Mucosa of descending colon (tissue), 3 donors: Measurements from ENCODE around the gene NT5C3B. TPM values are rescaled to one million over a fixed set of nuclear protein-coding genes. Genes with fewer than 3 reads are reported as not detected.
"Not testable (repeated sequence)": the region's sequence is repeated elsewhere in the genome, so short reads cannot be mapped to it uniquely, and the experiment has no call there.

ENCODE experiments used
- ATAC-seq: fragments of 200-7000 bp; cut with Tn5 transposase; one replicate; pipeline ENCODE4 v1.9.1; 2020; ENCODE audit warnings: mild to moderate bottlenecking, moderate library complexity
- DNase-seq, 3 donors: peaks; one replicate each; pipeline ENCODE4 v3.0.0-alpha.2; 2020
- H3K36me3 ChIP-seq: fragments of 200-600 bp; one replicate; pipeline ENCODE4 v1.8.0; 2021; ENCODE audit warnings: low read depth, mild to moderate bottlenecking
- H3K4me1 ChIP-seq: fragments of 200-600 bp; one replicate; pipeline ENCODE4 v1.8.0; 2021; ENCODE audit warnings: low read depth, mild to moderate bottlenecking
- H3K4me3 ChIP-seq: fragments of 200-600 bp; one replicate; pipeline ENCODE4 v1.8.0; 2021; ENCODE audit warnings: mild to moderate bottlenecking
- H3K9me3 ChIP-seq: fragments of 200-600 bp; one replicate; pipeline ENCODE4 v1.8.0; 2021; ENCODE audit warnings: mild to moderate bottlenecking
- intact Hi-C, 2 donors: fragments of 100-400 bp; cut with DNase I in 1 of 2; cut with micrococcal nuclease in 1 of 2; formaldehyde crosslinking; loops; one replicate each; pipeline versions ENCODE4 v1.11.0 to v1.11.1; 2022; cut with DNase I, micrococcal nuclease
- long read RNA-seq, 2 donors: library from polyadenylated mRNA; unstranded; transcript quantifications; one replicate each; pipeline ENCODE4 v2.0.0, GENCODE V29; 2019 to 2021
- total RNA-seq, 3 donors: library from RNA; stranded (reverse); fragmentation: NEBNext Ultra II Directional in 2 of 3; extraction: Animal tissue kit (Norgen Biotek cat#: 25700) in 2 of 3; gene quantifications; one replicate each; pipeline versions ENCODE4 v1.2.1 to v1.2.4, GENCODE V29; 2021 to 2023
- TF ChIP-seq, protein P1 (sequence below): fragments of 200-600 bp; IDR thresholded peaks from one replicate; pipeline ENCODE4 v1.8.0; 2022; ENCODE audit warnings: antibody characterized with exemption, mild to moderate bottlenecking
- donor health status: DM: no; HTN: no; CAD: no; lungs with moderate emphysema.
- donor health status: DM: no; HTN: no; CAD: no.
- donor health status: DM: no; HTN: yes; CAD: no.

The NT5C3B gene
- 10 to 100 TPM; 17.8 to 46.5 (median 19.1) TPM for total RNA-seq
- long read RNA-seq, donor 1, transcript NT5C3B-216 (8 exons, 1,534 nt) = major isoform, 40 of 72 reads
- long read RNA-seq, donor 1, transcript NT5C3B-207 (8 exons, 1,729 nt) = minor isoform, 5 of 72 reads
- long read RNA-seq, donor 1, transcript NT5C3B-203 (9 exons, 975 nt) = minor isoform, 6 of 72 reads
- long read RNA-seq, donor 1, partial matches to known transcripts = 1 of 72 reads
- long read RNA-seq, donor 1, other reads (novel, unspliced or antisense) = 16 of 72 reads
- long read RNA-seq, donor 2, transcript NT5C3B-203 (9 exons, 975 nt) = minor isoform, 7 of 26 reads
- long read RNA-seq, donor 2, transcript NT5C3B-216 (8 exons, 1,534 nt) = major isoform, 10 of 26 reads
- long read RNA-seq, donor 2, partial matches to known transcripts = 0 of 26 reads
- long read RNA-seq, donor 2, other reads (novel, unspliced or antisense) = 6 of 26 reads

DNA sequence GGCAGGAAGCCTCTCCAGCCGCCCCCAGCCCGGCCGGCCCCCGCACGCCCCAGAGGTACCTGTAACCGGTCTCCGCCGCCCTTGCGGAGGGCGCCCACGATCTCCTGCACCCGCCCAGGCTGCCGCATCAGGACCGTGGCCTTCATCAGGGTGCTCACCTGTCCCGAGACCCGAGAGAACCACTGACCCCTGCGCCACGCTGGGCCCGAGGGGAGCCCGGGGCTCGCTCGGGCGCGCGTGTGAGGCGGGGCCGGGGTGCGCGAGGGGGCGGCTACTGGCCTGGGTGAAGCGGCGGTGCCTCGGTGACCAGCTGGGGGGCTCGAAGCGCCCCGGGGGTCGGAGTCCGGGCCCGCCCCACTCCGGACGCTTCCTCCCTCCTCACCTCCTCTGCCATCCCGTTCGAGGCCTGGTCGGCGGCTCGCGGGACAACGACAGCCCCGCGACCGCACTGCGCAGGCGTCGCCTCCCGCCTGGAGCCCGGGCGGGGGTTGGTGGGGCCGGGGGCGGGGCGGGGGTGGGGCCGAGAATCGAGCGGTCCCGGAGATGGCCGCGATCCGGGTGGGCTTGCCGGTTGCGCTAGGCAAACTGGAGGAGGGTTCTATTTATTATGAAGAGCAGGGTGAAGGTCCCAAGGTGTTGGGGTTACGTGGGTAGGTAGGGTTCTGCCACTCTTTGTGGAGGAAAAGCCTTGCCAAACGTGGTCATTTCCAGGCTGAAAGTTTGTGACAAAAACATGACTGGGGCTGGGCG is at the start of gene NT5C3B:
NT5C3B (minus strand) TSS at position 433 of the 750 bp plus-strand sequence; CDS start at position 394, 39 bp downstream.
- peak; percentile 56 to 71 (median 69) for DNase-seq
- no peaks in the 10 kb centered on the region for H3K36me3 ChIP-seq
- intact Hi-C loops = no loop called here
- peak within 1 kb of the TSS; percentile 56 for H3K4me3 ChIP-seq
- H3K9me3 ChIP-seq = no peaks in the 10 kb centered on the region
- TF ChIP-seq, protein P1, sequence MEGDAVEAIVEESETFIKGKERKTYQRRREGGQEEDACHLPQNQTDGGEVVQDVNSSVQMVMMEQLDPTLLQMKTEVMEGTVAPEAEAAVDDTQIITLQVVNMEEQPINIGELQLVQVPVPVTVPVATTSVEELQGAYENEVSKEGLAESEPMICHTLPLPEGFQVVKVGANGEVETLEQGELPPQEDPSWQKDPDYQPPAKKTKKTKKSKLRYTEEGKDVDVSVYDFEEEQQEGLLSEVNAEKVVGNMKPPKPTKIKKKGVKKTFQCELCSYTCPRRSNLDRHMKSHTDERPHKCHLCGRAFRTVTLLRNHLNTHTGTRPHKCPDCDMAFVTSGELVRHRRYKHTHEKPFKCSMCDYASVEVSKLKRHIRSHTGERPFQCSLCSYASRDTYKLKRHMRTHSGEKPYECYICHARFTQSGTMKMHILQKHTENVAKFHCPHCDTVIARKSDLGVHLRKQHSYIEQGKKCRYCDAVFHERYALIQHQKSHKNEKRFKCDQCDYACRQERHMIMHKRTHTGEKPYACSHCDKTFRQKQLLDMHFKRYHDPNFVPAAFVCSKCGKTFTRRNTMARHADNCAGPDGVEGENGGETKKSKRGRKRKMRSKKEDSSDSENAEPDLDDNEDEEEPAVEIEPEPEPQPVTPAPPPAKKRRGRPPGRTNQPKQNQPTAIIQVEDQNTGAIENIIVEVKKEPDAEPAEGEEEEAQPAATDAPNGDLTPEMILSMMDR = no peak
- ATAC-seq = peak; percentile 94
- H3K4me1 ChIP-seq = peaks cover 6% of the 10 kb centered on the region

DNA sequence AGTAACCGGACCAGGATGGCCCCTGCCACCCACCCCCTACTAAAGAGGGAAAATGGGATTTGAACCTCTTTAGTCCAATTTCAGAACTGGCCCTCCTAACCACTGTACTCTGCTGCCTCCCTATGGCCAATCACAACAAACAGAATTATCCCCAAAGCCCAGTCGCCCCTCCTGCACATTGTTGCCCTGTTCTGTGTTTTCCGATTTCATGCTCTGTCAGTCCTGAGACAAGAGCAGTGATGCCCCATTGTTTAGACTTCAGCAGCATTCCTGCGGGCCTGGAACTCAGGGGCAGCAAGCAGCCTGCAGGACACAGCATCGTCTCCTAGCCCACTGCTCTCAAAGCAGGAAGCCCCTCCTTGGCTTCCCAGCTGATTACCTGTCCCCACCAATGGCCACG is 49.7 kb upstream of the NT5C3B start:
- no peak for ATAC-seq
- intact Hi-C loops = loop anchor here in 1 of 2 donors (10.0 kb wide), 1 partner anchor 151 kb away; the partner anchor contains the start of gene HAP1

DNA sequence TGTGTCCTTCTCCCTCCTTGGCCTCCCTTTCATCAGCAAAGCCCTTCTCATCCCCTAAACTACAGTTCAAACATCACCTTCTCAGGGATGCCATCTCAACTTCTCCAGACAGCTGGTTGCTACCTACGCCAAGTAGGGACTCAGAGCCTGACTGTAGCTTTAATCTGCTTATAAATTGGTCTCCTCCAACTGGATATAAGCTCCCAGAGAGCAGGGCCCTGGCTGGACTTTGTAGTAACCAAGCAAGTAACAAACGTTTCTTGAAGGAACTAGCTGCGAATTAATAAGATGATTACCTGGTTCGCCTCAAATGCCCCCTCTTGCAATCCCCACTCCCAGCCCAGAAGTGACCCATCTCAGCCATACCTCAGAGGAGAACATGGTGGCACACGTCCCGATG is 46.7 kb upstream of the NT5C3B start:
- TF ChIP-seq, protein P1 = no peak
- Histone ChIP-seq H3K36me3 (peaks cover 5% of the 10 kb centered on the region), H3K4me1 (no peaks in the 10 kb centered on the region), H3K9me3 (no peaks in the 10 kb centered on the region), H3K4me3 (no peak overlapping the region)
- DNase-seq (no peak), ATAC-seq (no peak)
- intact Hi-C loops = loop anchor here in 1 of 2 donors (10.0 kb wide), 1 partner anchor 148 kb away; the partner anchor contains the start of gene HAP1

More for the DNA sequence above, 49.7 kb upstream of the NT5C3B start:
- H3K4me1 ChIP-seq = no peaks in the 10 kb centered on the region
- TF ChIP-seq, protein P1 = no peak
- no peak for DNase-seq
- H3K36me3 ChIP-seq = peaks cover 5% of the 10 kb centered on the region
- no peak overlapping the region for H3K4me3 ChIP-seq
- H3K9me3 ChIP-seq = no peaks in the 10 kb centered on the region

DNA sequence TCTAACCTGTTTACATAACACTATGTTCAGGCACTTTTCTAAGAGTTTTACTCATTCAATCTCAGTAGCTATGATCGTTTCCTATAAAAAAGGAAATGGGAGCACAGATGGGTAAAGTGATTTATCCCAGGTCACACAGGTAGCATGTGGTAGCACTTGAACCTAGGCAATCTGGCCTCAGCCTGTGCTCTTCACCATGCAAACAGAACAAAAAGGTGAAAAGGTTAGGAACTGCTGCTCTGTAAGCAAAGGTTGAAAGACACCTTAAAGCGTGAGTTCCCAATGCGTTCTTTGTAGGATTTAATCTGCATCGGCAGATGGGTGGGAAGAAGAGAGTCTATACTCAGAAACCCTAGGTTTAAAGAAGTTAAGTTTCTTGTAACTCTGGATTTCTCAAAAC is 44.1 kb upstream of the NT5C3B start:
- ATAC-seq (no peak), DNase-seq (no peak)
- no peaks in the 10 kb centered on the region for H3K9me3 ChIP-seq
- TF ChIP-seq, protein P1 = no peak
- no peaks in the 10 kb centered on the region for H3K4me1 ChIP-seq
- no peak overlapping the region for H3K4me3 ChIP-seq
- no peaks in the 10 kb centered on the region for H3K36me3 ChIP-seq
- intact Hi-C loops = loop anchor here in 1 of 2 donors (10.0 kb wide), 1 partner anchor 145 kb away; the partner anchor contains the start of gene HAP1

DNA sequence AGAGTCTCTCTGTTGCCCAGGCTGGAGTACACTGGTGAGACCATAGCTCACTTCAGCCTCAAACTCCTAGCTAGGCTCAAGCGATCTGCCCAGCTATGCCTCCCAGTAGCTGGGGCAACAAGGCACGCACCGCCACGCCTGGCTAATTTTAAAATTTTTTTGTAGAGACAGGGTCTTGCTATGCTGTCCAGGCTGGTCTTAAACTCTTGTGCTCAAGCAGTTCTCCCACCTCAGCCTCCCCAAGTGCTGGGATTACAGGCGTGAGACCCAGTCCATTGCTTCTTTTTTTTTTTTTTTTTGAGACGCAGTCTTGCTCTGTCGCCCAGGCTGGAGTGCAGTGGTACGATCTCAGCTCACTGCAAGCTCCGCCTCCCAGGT is 38.2 kb upstream of the NT5C3B start:
- H3K4me3 ChIP-seq, ATAC-seq, H3K36me3 ChIP-seq, intact Hi-C loops, H3K4me1 ChIP-seq, H3K9me3 ChIP-seq, DNase-seq: not testable (repeated sequence)
